HCT116 (cell line): Measurements from ENCODE around the gene TCEANC2.
"Not testable (repeated sequence)": the region's sequence is repeated elsewhere in the genome, so short reads cannot be mapped to it uniquely, and the experiment has no call there.

Experiments
- ATF3 ChIP-seq: IDR thresholded peaks from 2 replicates; pipeline ENCODE4 v1.6.1; 2012
- CTCF ChIP-seq, 3 experiments: fragments of 200-600 bp in 1 of 3; sonication (generic) in 1 of 3; IDR thresholded peaks in 2 of 3; conservative IDR thresholded peaks in 1 of 3; 2 replicates each; pipeline ENCODE4 v1.5.1; 2012 to 2017; ENCODE audit warnings: low read depth in 2 of 3, low read length in 2 of 3, antibody characterized with exemption in 1 of 3, borderline replicate concordance in 1 of 3, control low read depth in 1 of 3, mild to moderate bottlenecking in 1 of 3, mixed read lengths in 1 of 3, mixed run types in 1 of 3, moderate library complexity in 1 of 3; ENCODE audit not compliant: insufficient read depth in 1 of 3
- EZH2 ChIP-seq: fragments of 200-600 bp; sonication (generic); IDR thresholded peaks from 2 replicates; pipeline ENCODE4 v1.6.1; 2017; ENCODE audit warnings: antibody characterized with exemption, mixed run types
- EZH2phosphoT487 ChIP-seq: fragments of 200-600 bp; IDR thresholded peaks from 2 replicates; pipeline ENCODE4 v1.6.1; 2018; ENCODE audit warnings: antibody characterized with exemption, borderline replicate concordance
- FOSL1 ChIP-seq: IDR thresholded peaks from 2 replicates; pipeline ENCODE4 v1.6.1; 2012; ENCODE audit warnings: low read depth
- POLR2A ChIP-seq: IDR thresholded peaks from 2 replicates; pipeline ENCODE4 v1.7.0; 2011; ENCODE audit warnings: borderline replicate concordance; ENCODE audit not compliant: insufficient read depth, insufficient read length; ENCODE audit errors: extremely low read depth
- POLR2AphosphoS5 ChIP-seq: IDR thresholded peaks from 2 replicates; pipeline ENCODE4 v1.6.1; 2011; ENCODE audit warnings: mild to moderate bottlenecking, low read depth, low read length, moderate library complexity
- REST ChIP-seq: IDR thresholded peaks from 2 replicates; pipeline ENCODE4 v1.6.1; 2012; ENCODE audit warnings: low read depth
- TCF7L2 ChIP-seq: IDR thresholded peaks from 2 replicates; pipeline ENCODE4 v1.7.0; 2011; ENCODE audit warnings: borderline replicate concordance, inconsistent platforms; ENCODE audit not compliant: insufficient read depth, insufficient read length; ENCODE audit errors: extremely low read depth
- YY1 ChIP-seq: IDR thresholded peaks from 2 replicates; pipeline ENCODE4 v1.6.1; 2011; ENCODE audit warnings: low read length, low read depth, moderate library complexity, mild to moderate bottlenecking; ENCODE audit not compliant: insufficient replicate concordance; ENCODE audit errors: extremely low read depth
- ZNF274 ChIP-seq: fragments of 200-500 bp; sonication (Bioruptor generic); IDR thresholded peaks from 2 replicates; pipeline ENCODE4 v1.6.1; 2014; ENCODE audit warnings: mild to moderate bottlenecking, low read depth, low read length, inconsistent platforms
- TF ChIP-seq, protein P1 (sequence below): IDR thresholded peaks from 2 replicates; pipeline ENCODE4 v1.6.1; 2012

DNA sequence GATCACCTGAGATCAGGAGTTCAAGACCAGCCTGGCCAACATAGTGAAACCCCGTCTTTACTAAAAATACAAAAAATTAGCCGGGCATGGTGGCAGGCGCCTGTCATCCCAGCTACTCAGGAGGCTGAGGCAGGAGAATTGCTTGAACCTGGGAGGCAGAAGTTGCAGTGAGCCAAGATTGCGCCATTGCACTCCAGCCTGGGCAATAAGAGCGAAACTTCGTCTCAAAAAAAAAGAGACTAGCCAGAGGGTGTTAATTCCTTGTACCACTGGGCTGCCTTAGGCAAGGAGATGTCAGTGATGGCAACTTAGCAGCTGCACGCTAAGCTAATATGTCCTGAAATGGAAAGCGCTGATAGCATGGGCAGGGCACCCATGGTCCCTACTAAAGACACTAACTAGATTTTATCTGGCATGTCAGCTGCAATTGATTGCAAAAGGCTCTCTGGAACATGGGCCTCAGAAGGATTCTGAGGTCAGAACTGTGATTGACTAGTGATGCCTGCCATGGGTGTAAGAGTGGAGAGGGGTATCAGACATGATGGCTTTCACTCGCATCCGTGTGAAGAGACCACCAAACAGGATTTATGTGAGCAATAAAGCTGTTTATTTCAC lies 33.7 kb upstream of the TCEANC2 start:
- TF ChIP-seq CTCF (IDR thresholded peaks at IDR 0.05 in 2 of 3, conservative IDR thresholded peaks at IDR 0.05 in 1 of 3; ENCODE audit: borderline replicate concordance in 1 of 3, insufficient read depth in 1 of 3, low read depth in 2 of 3, low read length in 2 of 3); POLR2AphosphoS5; FOSL1; POLR2A; REST; EZH2phosphoT487; TCF7L2; EZH2; ATF3; ZNF274; YY1: not testable (repeated sequence)
- TF ChIP-seq, protein P1, sequence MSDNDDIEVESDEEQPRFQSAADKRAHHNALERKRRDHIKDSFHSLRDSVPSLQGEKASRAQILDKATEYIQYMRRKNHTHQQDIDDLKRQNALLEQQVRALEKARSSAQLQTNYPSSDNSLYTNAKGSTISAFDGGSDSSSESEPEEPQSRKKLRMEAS, result not testable (repeated sequence)
